Vagina (tissue), 2 donors: ENCODE measurements around the gene KATNIP. TPM values are rescaled to one million over a fixed set of nuclear protein-coding genes. Genes with fewer than 3 reads are reported as not detected.

Experiments used
- DNase-seq, 2 donors: peaks; one replicate each; pipeline ENCODE4 v3.0.0-alpha.2; 2017; ENCODE audit errors: extremely low spot score in 2 of 2
- H3K27ac ChIP-seq: fragments of 200-600 bp; sonication (generic); one replicate; pipeline ENCODE4 v1.5.1; 2019
- H3K27me3 ChIP-seq: fragments of 200-600 bp; sonication (generic); one replicate; pipeline ENCODE4 v1.5.1; 2019
- H3K36me3 ChIP-seq, 2 donors: fragments of 200-600 bp; sonication (generic); one replicate each; pipeline ENCODE4 v1.5.1; 2017 to 2019
- H3K4me1 ChIP-seq: fragments of 200-600 bp; sonication (generic); one replicate; pipeline ENCODE4 v1.5.1; 2019
- H3K4me3 ChIP-seq, 2 donors: fragments of 200-600 bp; sonication (generic); 1 replicate in 1 of 2; 2 replicates in 1 of 2; pipeline ENCODE4 v1.5.1; 2016 to 2019
- H3K9me3 ChIP-seq: fragments of 200-600 bp; sonication (generic); one replicate; pipeline ENCODE4 v1.5.1; 2019
- CTCF ChIP-seq, 3 experiments: fragments of 450-650 bp in 2 of 3; fragments of 200-600 bp in 1 of 3; sonication (generic) in 1 of 3; IDR thresholded peaks; one replicate each; pipeline ENCODE4 v1.5.1; 2017 to 2019; ENCODE audit warnings: antibody characterized with exemption in 3 of 3, mild to moderate bottlenecking in 2 of 3, moderate library complexity in 2 of 3
- POLR2A ChIP-seq, 2 donors: fragments of 450-650 bp; IDR thresholded peaks; one replicate each; pipeline ENCODE4 v1.6.1; 2017; ENCODE audit warnings: antibody characterized with exemption in 2 of 2, mild to moderate bottlenecking in 2 of 2, moderate library complexity in 2 of 2
- POLR2AphosphoS5 ChIP-seq, 2 donors: sonication (generic); formaldehyde crosslinking; IDR thresholded peaks; one replicate each; pipeline ENCODE4 v1.9.0; 2017; ENCODE audit warnings: antibody characterized with exemption in 2 of 2, mild to moderate bottlenecking in 2 of 2, low read depth in 1 of 2; ENCODE audit not compliant: insufficient read depth in 1 of 2
- intact Hi-C: fragments of 100-400 bp; cut with DNase I; formaldehyde crosslinking; loops from one replicate; pipeline ENCODE4 v1.15.1; 2023
- total RNA-seq: library from RNA; depleted of rRNA; stranded (reverse); fragments of >200 nt; gene quantifications from one replicate; pipeline ENCODE4 v1.2.3, GENCODE V29; 2016

The KATNIP gene
- total RNA-seq, 1 donor from 2014 or later: 27.0 TPM

- intact Hi-C loops: no loop called here
- TF ChIP-seq CTCF (IDR thresholded peaks at IDR 0.05) (no peak), POLR2AphosphoS5 (IDR thresholded peaks at IDR 0.05; ENCODE audit: insufficient read depth in 1 of 2, low read depth in 1 of 2) (no peak), POLR2A (IDR thresholded peaks at IDR 0.05) (no peak)
- no peaks in the 10 kb centered on the region for H3K27me3 ChIP-seq
Observed at GRCh38 chr16:27534256-27534655, 15.7 kb upstream of the KATNIP start.

DNA sequence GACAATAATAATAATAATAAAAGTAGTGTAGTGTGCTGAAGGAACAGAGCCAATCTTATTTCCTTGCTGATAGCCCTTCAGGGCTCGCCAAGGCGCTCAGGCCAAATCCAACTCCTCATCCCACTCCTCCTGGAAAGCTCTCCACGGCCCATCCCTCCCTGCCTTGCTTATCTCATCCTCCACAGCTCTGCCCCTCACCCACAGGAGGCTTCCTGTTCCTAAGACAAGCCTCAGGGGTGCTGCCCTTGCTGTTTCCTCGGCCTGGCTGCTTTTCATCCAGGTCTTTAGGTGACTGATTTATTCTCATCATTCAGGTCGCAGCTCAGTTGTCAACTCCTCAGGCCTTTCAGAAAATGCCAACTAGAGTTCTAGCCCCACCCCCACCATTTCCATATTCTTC, 11.4 kb upstream of the KATNIP start:
- intact Hi-C loops: no loop called here
- H3K4me3 ChIP-seq: no peak overlapping the region
- no peak for TF ChIP-seq POLR2A (IDR thresholded peaks at IDR 0.05)
- no peak for TF ChIP-seq POLR2AphosphoS5 (IDR thresholded peaks at IDR 0.05; ENCODE audit: insufficient read depth in 1 of 2, low read depth in 1 of 2)
- no peak for TF ChIP-seq CTCF (IDR thresholded peaks at IDR 0.05)
- no peak overlapping the region for H3K27ac ChIP-seq
- no peaks in the 10 kb centered on the region for H3K27me3 ChIP-seq
- H3K4me1 ChIP-seq: no peaks in the 10 kb centered on the region
- peaks cover 8 to 84% of the 10 kb centered on the region in 2 donors for H3K36me3 ChIP-seq
- H3K9me3 ChIP-seq: no peaks in the 10 kb centered on the region
- DNase-seq: no peak

More at GRCh38 chr16:27534256-27534655, 15.7 kb upstream of the KATNIP start:
- Histone ChIP-seq H3K4me3 (no peak overlapping the region), H3K36me3 (peaks cover 0 to 88% of the 10 kb centered on the region in 2 donors), H3K9me3 (no peaks in the 10 kb centered on the region), H3K27ac (no peak overlapping the region), H3K4me1 (no peaks in the 10 kb centered on the region)
- no peak for DNase-seq

DNA sequence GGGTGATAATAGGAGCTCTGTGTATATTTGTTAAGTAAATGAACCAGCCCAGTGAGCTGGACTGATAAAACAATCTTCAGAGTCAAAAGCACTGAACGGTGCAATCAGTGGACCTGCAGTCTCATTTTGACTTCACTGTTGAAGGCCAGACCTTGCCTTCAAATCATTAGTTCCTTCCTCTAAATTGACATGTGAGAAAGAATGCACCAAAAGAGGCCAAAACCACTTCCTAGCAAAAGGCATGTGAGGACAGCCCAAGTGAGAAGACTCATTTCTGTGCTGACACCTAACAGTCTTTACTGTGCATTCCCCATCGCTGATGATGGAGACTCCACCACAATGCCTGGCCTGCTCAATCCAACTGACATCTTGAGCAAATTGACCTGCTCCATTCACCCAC, 10.8 kb upstream of the KATNIP start:
- H3K36me3 ChIP-seq: peaks cover 8 to 85% of the 10 kb centered on the region in 2 donors
- intact Hi-C loops: no loop called here

DNA sequence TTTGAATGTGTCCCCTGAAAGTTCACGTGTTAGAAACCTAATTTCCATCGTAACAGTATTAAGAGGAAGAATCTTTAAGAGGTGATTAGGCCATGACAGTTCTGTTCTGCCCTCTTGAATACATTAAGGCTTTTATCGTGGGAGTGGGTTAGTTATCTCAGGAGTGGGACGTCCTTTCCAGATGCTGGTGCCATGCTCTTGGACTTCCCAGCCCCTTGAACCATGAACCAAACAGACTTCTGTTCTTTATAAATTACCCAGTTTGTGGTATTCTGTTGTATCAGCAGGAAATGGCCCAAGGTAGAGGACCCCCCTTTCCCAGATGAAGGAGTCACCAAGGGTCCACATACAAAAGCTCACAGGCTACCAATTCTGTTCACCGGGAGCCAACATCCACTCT, 10.3 kb upstream of the KATNIP start:
- no peak for DNase-seq
- Histone ChIP-seq H3K4me3 (no peak overlapping the region), H3K27me3 (no peaks in the 10 kb centered on the region), H3K36me3 (peaks cover 8 to 90% of the 10 kb centered on the region in 2 donors), H3K9me3 (no peaks in the 10 kb centered on the region), H3K27ac (no peak overlapping the region), H3K4me1 (no peaks in the 10 kb centered on the region)
- TF ChIP-seq CTCF (IDR thresholded peaks at IDR 0.05) (no peak), POLR2A (IDR thresholded peaks at IDR 0.05) (no peak), POLR2AphosphoS5 (IDR thresholded peaks at IDR 0.05; ENCODE audit: insufficient read depth in 1 of 2, low read depth in 1 of 2) (no peak)
- intact Hi-C loops: no loop called here

More for the DNA sequence above, 10.8 kb upstream of the KATNIP start:
- H3K27me3 ChIP-seq: no peaks in the 10 kb centered on the region
- no peak overlapping the region for H3K27ac ChIP-seq
- no peaks in the 10 kb centered on the region for H3K4me1 ChIP-seq
- no peak overlapping the region for H3K4me3 ChIP-seq
- H3K9me3 ChIP-seq: no peaks in the 10 kb centered on the region
- TF ChIP-seq POLR2AphosphoS5 (IDR thresholded peaks at IDR 0.05; ENCODE audit: insufficient read depth in 1 of 2, low read depth in 1 of 2): no peak
- no peak for DNase-seq

DNA sequence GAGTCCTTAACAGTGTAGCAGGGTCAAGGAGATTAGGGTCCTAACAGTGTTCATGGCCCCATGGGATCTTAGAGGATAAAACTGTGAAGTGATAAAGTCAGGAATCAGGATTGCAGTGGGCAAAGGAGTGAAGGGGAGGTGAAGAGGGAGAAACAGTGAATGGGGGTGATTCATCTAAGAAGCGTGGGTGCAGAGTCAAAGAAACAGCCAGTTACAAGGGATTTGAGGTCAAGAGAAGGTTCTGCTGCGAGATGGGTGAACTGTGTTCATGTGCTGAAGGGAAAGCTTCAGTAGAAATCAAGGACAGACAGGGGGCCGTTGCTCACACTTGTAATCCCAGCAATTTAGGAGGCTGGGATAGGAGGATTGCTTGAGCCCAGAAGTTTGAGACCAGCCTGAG, 6.1 kb upstream of the KATNIP start:
- no peaks in the 10 kb centered on the region for H3K9me3 ChIP-seq
- H3K27me3 ChIP-seq: no peaks in the 10 kb centered on the region
- peaks cover 38% of the 10 kb centered on the region for H3K4me1 ChIP-seq
- TF ChIP-seq CTCF (IDR thresholded peaks at IDR 0.05) (no peak), POLR2AphosphoS5 (IDR thresholded peaks at IDR 0.05; ENCODE audit: insufficient read depth in 1 of 2, low read depth in 1 of 2) (no peak), POLR2A (IDR thresholded peaks at IDR 0.05) (no peak)
- intact Hi-C loops: no loop called here
- DNase-seq: no peak
- H3K36me3 ChIP-seq: peaks cover 8 to 62% of the 10 kb centered on the region in 2 donors
- no peak overlapping the region for H3K4me3 ChIP-seq
- no peak overlapping the region for H3K27ac ChIP-seq
